ENCODE data around the gene WDR12.
"Not testable (repeated sequence)": the region's sequence is repeated elsewhere in the genome, so short reads cannot be mapped to it uniquely, and the experiment has no call there.

Gene WDR12

DNA sequence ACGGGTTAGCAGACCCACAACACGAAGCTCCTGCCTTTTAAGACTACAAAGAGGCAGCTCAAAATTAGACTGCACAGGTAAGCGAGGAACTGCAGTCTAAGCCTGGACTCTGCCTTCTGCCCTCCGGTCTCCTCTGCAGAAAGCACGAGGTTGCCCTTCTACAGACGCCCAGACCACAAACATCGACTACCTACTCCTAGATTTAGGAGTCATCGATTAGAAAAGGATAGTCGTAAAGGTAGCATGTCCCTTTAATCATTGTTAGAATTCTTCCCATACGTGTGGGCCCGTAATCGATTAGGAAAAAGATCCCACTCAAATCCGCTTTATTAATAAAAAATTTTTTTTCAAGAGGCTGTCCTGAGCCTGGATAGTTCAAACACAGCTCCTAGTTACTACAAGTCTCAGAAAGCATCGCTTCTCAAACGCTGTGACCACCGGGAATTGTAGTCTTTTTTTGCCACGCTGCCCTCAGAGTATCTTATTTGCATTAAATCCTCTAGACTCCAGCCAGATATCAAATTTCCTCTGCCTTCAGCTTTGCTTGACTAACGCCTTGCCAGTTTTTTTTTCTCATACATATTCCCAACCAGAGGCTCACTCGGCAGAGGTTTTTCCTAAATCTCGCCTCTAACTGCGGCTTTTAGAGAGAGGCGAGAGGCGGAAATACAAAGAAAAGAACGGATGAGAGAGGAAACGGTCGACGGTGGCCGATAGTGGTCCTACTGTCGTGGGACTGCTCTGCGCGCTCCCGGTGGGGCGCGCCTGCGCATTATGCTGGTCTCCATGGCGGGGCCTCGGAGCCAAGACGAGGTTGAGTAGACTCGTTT lies at the start of gene WDR12, which contains the start of gene CARF:
TSS of gene WDR12 (minus strand) at position 162 of the 830 bp plus-strand sequence. CDS start 197 bp downstream, outside the sequence.
TSS of gene CARF (plus strand) at position 764 of the 830 bp plus-strand sequence. CDS start 29,628 bp downstream, outside the sequence.
- peak; percentile 88 for DNase-seq (ENCODE audit: extremely low spot score)
- TF ChIP-seq NFRKB (IDR thresholded peaks at IDR 0.05) (no peak), L3MBTL2 (conservative IDR thresholded peaks at IDR 0.05) (peak; percentile 90)
- POLR2A ChIA-PET: interaction anchor here (0.7 to 1.9 kb wide), 5 partner anchors 37 to 327 kb away, joined by 3 to 6 read pairs (median 3); partner anchors contain the start of genes CYP20A1 and ICA1L
- CTCF ChIA-PET: no interaction called here

DNA sequence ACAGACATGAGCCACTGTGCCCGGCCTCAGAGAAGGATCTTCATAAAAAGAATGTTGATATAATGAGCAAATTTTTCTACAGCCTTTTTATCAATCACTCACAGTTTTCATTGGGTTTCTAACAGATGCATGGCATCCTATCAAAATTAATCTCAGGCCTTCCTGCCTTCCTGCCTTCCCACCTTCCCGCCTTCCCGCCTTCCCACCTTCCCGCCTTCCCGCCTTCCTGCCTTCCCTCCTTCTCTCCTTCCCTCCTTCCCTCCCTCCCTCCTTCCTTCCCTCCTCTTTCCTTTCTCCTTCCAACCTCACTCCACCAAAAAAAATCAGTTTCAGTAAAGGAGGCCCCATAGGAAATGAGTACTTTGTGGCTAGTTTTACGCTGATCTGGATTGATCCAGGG lies 49.1 kb upstream of the WDR12 start:
- ChIA-PET POLR2A (no interaction called here), CTCF (no interaction called here)
- DNase-seq (ENCODE audit: extremely low spot score): no peak
- TF ChIP-seq L3MBTL2 (conservative IDR thresholded peaks at IDR 0.05): peak; percentile 37; the same call in 1 of the 2 replicates
- no peak for TF ChIP-seq ARNT (IDR thresholded peaks at IDR 0.05)
- TF ChIP-seq HDGF (IDR thresholded peaks at IDR 0.05; ENCODE audit: borderline replicate concordance): no peak
- no peak for TF ChIP-seq TARDBP (IDR thresholded peaks at IDR 0.05)

DNA sequence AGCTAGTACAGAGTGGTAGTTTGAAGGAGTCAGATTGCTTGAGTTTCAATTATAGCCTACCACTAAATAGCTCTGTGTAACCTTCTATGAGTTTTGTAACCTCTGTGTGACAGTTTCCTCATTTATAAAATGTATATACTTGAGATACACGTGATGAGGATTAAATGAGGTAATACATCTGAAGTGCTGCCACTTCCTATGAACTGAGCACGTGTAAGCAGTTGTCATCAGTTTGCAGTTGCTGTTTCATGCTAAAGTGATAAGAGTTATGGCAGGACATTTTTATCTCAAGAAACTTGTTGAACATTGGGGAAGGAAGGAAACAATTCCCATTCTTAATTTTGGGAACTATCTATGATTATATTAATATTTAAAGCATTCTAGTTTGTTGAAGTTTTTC lies 39.1 kb upstream of the WDR12 start:
- CTCF ChIA-PET: no interaction called here

DNA sequence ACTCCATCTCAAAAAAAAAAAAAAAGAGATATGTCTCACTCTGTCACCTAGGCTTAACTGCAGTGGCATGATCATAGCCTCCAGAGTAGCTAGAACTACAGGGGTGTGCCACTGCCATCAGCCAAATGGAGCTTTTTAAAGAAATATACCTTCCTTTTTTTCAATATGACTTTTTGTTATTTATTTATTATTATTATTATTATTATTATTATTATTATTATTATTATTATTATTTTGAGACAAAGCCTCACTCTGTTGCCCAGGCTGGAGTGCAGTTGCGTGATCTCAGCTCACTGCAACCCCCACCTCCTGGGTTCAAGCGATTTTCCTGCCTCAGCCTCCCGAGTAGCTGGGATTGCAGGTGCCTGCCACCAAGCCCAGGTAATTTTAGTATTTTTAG lies 37.9 kb upstream of the WDR12 start:
- CTCF ChIA-PET: interaction anchor here (1.1 kb wide), 1 partner anchor 14 kb away, joined by 3 read pairs; no protein-coding TSS in a partner anchor
- DNase-seq (ENCODE audit: extremely low spot score); POLR2A ChIA-PET: not testable (repeated sequence)

More for the DNA sequence above, 39.1 kb upstream of the WDR12 start:
- POLR2A ChIA-PET: no interaction called here
- no peak for DNase-seq (ENCODE audit: extremely low spot score)
- no peak for TF ChIP-seq L3MBTL2 (conservative IDR thresholded peaks at IDR 0.05)
- TF ChIP-seq, protein P1, sequence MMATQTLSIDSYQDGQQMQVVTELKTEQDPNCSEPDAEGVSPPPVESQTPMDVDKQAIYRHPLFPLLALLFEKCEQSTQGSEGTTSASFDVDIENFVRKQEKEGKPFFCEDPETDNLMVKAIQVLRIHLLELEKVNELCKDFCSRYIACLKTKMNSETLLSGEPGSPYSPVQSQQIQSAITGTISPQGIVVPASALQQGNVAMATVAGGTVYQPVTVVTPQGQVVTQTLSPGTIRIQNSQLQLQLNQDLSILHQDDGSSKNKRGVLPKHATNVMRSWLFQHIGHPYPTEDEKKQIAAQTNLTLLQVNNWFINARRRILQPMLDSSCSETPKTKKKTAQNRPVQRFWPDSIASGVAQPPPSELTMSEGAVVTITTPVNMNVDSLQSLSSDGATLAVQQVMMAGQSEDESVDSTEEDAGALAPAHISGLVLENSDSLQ (IDR thresholded peaks at IDR 0.05): no peak
- no peak for TF ChIP-seq BHLHE40 (IDR thresholded peaks at IDR 0.05; ENCODE audit: borderline replicate concordance)
- TF ChIP-seq TARDBP (IDR thresholded peaks at IDR 0.05): no peak
- TF ChIP-seq CTBP1 (IDR thresholded peaks at IDR 0.05; ENCODE audit: borderline replicate concordance): no peak
- TF ChIP-seq FOXM1 (IDR thresholded peaks at IDR 0.05; ENCODE audit: borderline replicate concordance): no peak
- no peak for TF ChIP-seq LEF1 (IDR thresholded peaks at IDR 0.05; ENCODE audit: borderline replicate concordance)
- no peak for TF ChIP-seq FOXA1 (IDR thresholded peaks at IDR 0.05)
- no peak for TF ChIP-seq ZNF384 (IDR thresholded peaks at IDR 0.05)
- no peak for TF ChIP-seq ELF4 (IDR thresholded peaks at IDR 0.05)
- TF ChIP-seq HDGF (IDR thresholded peaks at IDR 0.05; ENCODE audit: borderline replicate concordance): no peak

DNA sequence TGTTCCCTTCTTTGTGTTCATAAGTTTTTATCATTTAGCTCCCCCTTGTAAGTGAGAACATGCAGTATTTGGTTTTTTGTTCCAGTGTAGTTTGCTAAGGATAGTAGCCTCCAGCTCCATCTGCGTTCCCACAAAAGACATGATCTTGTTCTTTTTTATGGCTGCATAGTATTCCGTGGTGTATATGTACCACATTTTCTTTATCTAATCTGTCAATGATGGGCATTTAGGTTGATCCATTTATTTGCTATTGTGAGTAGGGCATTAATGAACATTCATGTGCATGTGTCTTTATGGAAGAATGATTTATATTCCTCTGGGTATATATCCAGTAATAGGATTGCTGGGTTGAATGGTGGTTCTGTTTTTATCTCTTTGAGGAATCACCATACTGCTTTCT lies 34.0 kb upstream of the WDR12 start:
- POLR2A ChIA-PET: no interaction called here
- CTCF ChIA-PET: no interaction called here

DNA sequence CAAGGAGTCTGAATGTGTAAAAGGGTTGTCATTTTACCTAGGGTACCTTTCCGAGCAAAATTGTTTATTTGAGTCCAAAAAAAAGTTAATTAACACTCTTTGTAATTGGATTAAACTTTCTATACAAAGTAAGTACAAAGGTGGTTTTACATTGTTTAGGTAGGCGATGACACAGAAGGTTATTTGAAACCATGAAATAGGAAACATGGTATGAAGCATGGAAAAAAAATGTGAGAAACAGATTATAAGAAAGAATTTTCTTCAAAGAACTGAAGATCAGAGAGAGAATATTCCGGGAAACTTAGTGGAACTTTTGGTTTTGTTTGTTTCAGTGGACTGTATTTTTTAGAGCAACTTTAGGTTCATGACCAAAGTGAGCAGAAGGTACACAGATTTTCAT lies 33.3 kb upstream of the WDR12 start:
- CTCF ChIA-PET: no interaction called here
- POLR2A ChIA-PET: no interaction called here
- TF ChIP-seq TARDBP (IDR thresholded peaks at IDR 0.05) (no peak), SUZ12 (IDR thresholded peaks at IDR 0.05) (no peak), BHLHE40 (IDR thresholded peaks at IDR 0.05; ENCODE audit: borderline replicate concordance) (no peak), ARNT (IDR thresholded peaks at IDR 0.05) (no peak), FOXA1 (IDR thresholded peaks at IDR 0.05) (no peak), LEF1 (IDR thresholded peaks at IDR 0.05; ENCODE audit: borderline replicate concordance) (no peak), HDGF (IDR thresholded peaks at IDR 0.05; ENCODE audit: borderline replicate concordance) (no peak), FOXM1 (IDR thresholded peaks at IDR 0.05; ENCODE audit: borderline replicate concordance) (no peak), FOXK2 (IDR thresholded peaks at IDR 0.05) (no peak), NFRKB (IDR thresholded peaks at IDR 0.05) (no peak), CTBP1 (IDR thresholded peaks at IDR 0.05; ENCODE audit: borderline replicate concordance) (no peak), SP1 (IDR thresholded peaks at IDR 0.05) (no peak), L3MBTL2 (conservative IDR thresholded peaks at IDR 0.05) (no peak)
- TF ChIP-seq, protein P1 (IDR thresholded peaks at IDR 0.05): no peak
- DNase-seq (ENCODE audit: extremely low spot score): no peak

More for the DNA sequence above, 34.0 kb upstream of the WDR12 start:
- TF ChIP-seq ARNT (IDR thresholded peaks at IDR 0.05) (no peak), CTBP1 (IDR thresholded peaks at IDR 0.05; ENCODE audit: borderline replicate concordance) (no peak), NFRKB (IDR thresholded peaks at IDR 0.05) (no peak), ZNF384 (IDR thresholded peaks at IDR 0.05) (no peak), LEF1 (IDR thresholded peaks at IDR 0.05; ENCODE audit: borderline replicate concordance) (no peak), ELF4 (IDR thresholded peaks at IDR 0.05) (no peak)
- TF ChIP-seq, protein P1 (IDR thresholded peaks at IDR 0.05): no peak
- no peak for DNase-seq (ENCODE audit: extremely low spot score)

DNA sequence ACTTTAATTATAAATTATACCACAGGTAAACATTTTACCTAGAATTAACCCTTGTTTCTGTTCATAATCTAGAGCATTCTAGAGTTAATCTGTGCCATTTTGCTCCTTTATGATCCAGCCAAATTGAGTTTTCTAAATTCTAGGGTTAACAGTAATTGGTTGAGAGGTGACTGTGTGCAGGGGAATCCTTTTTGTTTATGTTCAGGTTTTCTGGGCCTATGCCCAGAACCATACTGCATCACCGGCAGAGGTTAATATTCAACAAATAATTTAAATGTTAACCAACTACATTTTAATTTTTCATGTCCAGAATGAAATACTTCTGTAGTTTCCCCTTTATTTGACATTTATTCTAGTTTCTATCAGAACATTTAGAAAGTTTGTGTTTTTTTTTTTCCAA lies 32.9 kb upstream of the WDR12 start:
- ChIA-PET POLR2A (no interaction called here), CTCF (no interaction called here)
- DNase-seq (ENCODE audit: extremely low spot score): no peak
- TF ChIP-seq ZNF384 (IDR thresholded peaks at IDR 0.05): no peak
- TF ChIP-seq NFRKB (IDR thresholded peaks at IDR 0.05): no peak
- TF ChIP-seq CTBP1 (IDR thresholded peaks at IDR 0.05; ENCODE audit: borderline replicate concordance): no peak
- TF ChIP-seq LEF1 (IDR thresholded peaks at IDR 0.05; ENCODE audit: borderline replicate concordance): no peak
- no peak for TF ChIP-seq L3MBTL2 (conservative IDR thresholded peaks at IDR 0.05)
- no peak for TF ChIP-seq HDGF (IDR thresholded peaks at IDR 0.05; ENCODE audit: borderline replicate concordance)
- TF ChIP-seq FOXM1 (IDR thresholded peaks at IDR 0.05; ENCODE audit: borderline replicate concordance): no peak
- no peak for TF ChIP-seq SUZ12 (IDR thresholded peaks at IDR 0.05)
- no peak for TF ChIP-seq FOXK2 (IDR thresholded peaks at IDR 0.05)
